Measurements from ENCODE around the gene ELP4.

GRCh38 chr11:31786996-31787685 is 277.6 kb downstream of the ELP4 start:
- no peak for TF ChIP-seq EZH2 (IDR thresholded peaks at IDR 0.05; ENCODE audit: borderline replicate concordance, low read depth, low read length, severe bottlenecking)
- TF ChIP-seq, protein P1, sequence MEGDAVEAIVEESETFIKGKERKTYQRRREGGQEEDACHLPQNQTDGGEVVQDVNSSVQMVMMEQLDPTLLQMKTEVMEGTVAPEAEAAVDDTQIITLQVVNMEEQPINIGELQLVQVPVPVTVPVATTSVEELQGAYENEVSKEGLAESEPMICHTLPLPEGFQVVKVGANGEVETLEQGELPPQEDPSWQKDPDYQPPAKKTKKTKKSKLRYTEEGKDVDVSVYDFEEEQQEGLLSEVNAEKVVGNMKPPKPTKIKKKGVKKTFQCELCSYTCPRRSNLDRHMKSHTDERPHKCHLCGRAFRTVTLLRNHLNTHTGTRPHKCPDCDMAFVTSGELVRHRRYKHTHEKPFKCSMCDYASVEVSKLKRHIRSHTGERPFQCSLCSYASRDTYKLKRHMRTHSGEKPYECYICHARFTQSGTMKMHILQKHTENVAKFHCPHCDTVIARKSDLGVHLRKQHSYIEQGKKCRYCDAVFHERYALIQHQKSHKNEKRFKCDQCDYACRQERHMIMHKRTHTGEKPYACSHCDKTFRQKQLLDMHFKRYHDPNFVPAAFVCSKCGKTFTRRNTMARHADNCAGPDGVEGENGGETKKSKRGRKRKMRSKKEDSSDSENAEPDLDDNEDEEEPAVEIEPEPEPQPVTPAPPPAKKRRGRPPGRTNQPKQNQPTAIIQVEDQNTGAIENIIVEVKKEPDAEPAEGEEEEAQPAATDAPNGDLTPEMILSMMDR (IDR thresholded peaks at IDR 0.05; ENCODE audit: borderline replicate concordance, extremely low read depth, low read length, poor library complexity, severe bottlenecking), result no peak
